Measurements from ENCODE around the gene FASN. TPM values are rescaled to one million over a fixed set of nuclear protein-coding genes. Genes with fewer than 3 reads are reported as not detected.

FASN gene
- total RNA-seq, 1 experiment from 2014 or later: 372 TPM

GRCh38 chr17:82031303-82031884 lies 66.6 kb downstream of the FASN start, which contains the start of gene RAC3:
TSS of gene RAC3 (plus strand) at chr17:82031678. CDS start at chr17:82031762, 84 bp downstream.
- intact Hi-C loops (cut with micrococcal nuclease; ENCODE audit: unreplicated experiment): no loop called here
- TF ChIP-seq CTCF (IDR thresholded peaks at IDR 0.05; ENCODE audit: unreplicated experiment): no peak
- DNase-seq: no peak
- CTCF ChIA-PET: no interaction called here
- H3K4me1 Mint-ChIP-seq (ENCODE audit: low read depth, unreplicated experiment): no peaks in the 10 kb centered on the region
- H3K36me3 Mint-ChIP-seq (ENCODE audit: insufficient read depth, unreplicated experiment): peaks cover 32% of the 10 kb centered on the region
- no TSS peak for BruUV-seq (replicated peaks)
- H3K27ac Mint-ChIP-seq (ENCODE audit: unreplicated experiment): no peak within 1 kb of the TSS
- no peaks in the 10 kb centered on the region for H3K9me3 Mint-ChIP-seq (ENCODE audit: low read depth, unreplicated experiment)
- H3K4me3 Mint-ChIP-seq (ENCODE audit: low read depth, unreplicated experiment): peak within 1 kb of the TSS; percentile 32
- no peaks in the 10 kb centered on the region for H3K27me3 Mint-ChIP-seq (ENCODE audit: unreplicated experiment)

GRCh38 chr17:82030470-82031302 lies 67.3 kb downstream of the FASN start:
- intact Hi-C loops (cut with micrococcal nuclease; ENCODE audit: unreplicated experiment): no loop called here
- TF ChIP-seq CTCF (IDR thresholded peaks at IDR 0.05; ENCODE audit: unreplicated experiment): peak; percentile 16
- no TSS peak for BruUV-seq (replicated peaks)
- no peak for DNase-seq
- Mint-ChIP-seq H3K9me3 (ENCODE audit: low read depth, unreplicated experiment) (no peaks in the 10 kb centered on the region), H3K27me3 (ENCODE audit: unreplicated experiment) (no peaks in the 10 kb centered on the region), H3K27ac (ENCODE audit: unreplicated experiment) (no peak overlapping the region), H3K4me3 (ENCODE audit: low read depth, unreplicated experiment) (peak overlapping the region; percentile 32), H3K36me3 (ENCODE audit: insufficient read depth, unreplicated experiment) (peaks cover 27% of the 10 kb centered on the region), H3K4me1 (ENCODE audit: low read depth, unreplicated experiment) (no peaks in the 10 kb centered on the region)
- CTCF ChIA-PET: no interaction called here

- intact Hi-C loops (cut with micrococcal nuclease; ENCODE audit: unreplicated experiment): no loop called here
- H3K9me3 Mint-ChIP-seq (ENCODE audit: low read depth, unreplicated experiment): no peaks in the 10 kb centered on the region
- H3K27me3 Mint-ChIP-seq (ENCODE audit: unreplicated experiment): no peaks in the 10 kb centered on the region
- no peak overlapping the region for H3K27ac Mint-ChIP-seq (ENCODE audit: unreplicated experiment)
- peak overlapping the region; percentile 32 for H3K4me3 Mint-ChIP-seq (ENCODE audit: low read depth, unreplicated experiment)
- peaks cover 26% of the 10 kb centered on the region for H3K36me3 Mint-ChIP-seq (ENCODE audit: insufficient read depth, unreplicated experiment)
- CTCF ChIA-PET: no interaction called here
- no peaks in the 10 kb centered on the region for H3K4me1 Mint-ChIP-seq (ENCODE audit: low read depth, unreplicated experiment)
- DNase-seq: no peak
- TF ChIP-seq CTCF (IDR thresholded peaks at IDR 0.05; ENCODE audit: unreplicated experiment): no peak
- no TSS peak for BruUV-seq (replicated peaks)
Observed at GRCh38 chr17:82029990-82030469, 68.0 kb downstream of the FASN start.

GRCh38 chr17:82029391-82029790 lies 68.6 kb downstream of the FASN start:
- no peaks in the 10 kb centered on the region for H3K27me3 Mint-ChIP-seq (ENCODE audit: unreplicated experiment)
- no peaks in the 10 kb centered on the region for H3K9me3 Mint-ChIP-seq (ENCODE audit: low read depth, unreplicated experiment)
- H3K27ac Mint-ChIP-seq (ENCODE audit: unreplicated experiment): no peak overlapping the region
- H3K36me3 Mint-ChIP-seq (ENCODE audit: insufficient read depth, unreplicated experiment): peaks cover 26% of the 10 kb centered on the region
- CTCF ChIA-PET: no interaction called here
- no peaks in the 10 kb centered on the region for H3K4me1 Mint-ChIP-seq (ENCODE audit: low read depth, unreplicated experiment)
- no peak for TF ChIP-seq CTCF (IDR thresholded peaks at IDR 0.05; ENCODE audit: unreplicated experiment)
- intact Hi-C loops (cut with micrococcal nuclease; ENCODE audit: unreplicated experiment): no loop called here
- BruUV-seq (replicated peaks): no TSS peak
- H3K4me3 Mint-ChIP-seq (ENCODE audit: low read depth, unreplicated experiment): no peak overlapping the region
- DNase-seq: no peak
